Endothelial cell of umbilical vein (primary cell): Measurements from ENCODE around the gene CPXM2. TPM values are rescaled to one million over a fixed set of nuclear protein-coding genes. Genes with fewer than 3 reads are reported as not detected.

Source experiments
- BruUV-seq: library from RNA; stranded (reverse); fragments of 400-500 nt; replicated peaks from 2 replicates; lab custom pipeline; 2021; lab: Mats Ljungman, UMichigan
- CTCF ChIA-PET: fragments of 300-600, 350-600 bp; sonication (Branson Sonifier 250); formaldehyde crosslinking; loops from one replicate; lab custom pipeline; 2021; ENCODE audit warnings: antibody characterized with exemption, inconsistent platforms; lab: Charles Lee
- POLR2A ChIA-PET: fragments of 300-600, 350-600 bp; sonication (Branson Sonifier 250); formaldehyde crosslinking; loops from one replicate; lab custom pipeline; 2021; ENCODE audit warnings: antibody characterized with exemption, inconsistent platforms; lab: Charles Lee
- DNase-seq: peaks from one replicate; pipeline ENCODE4 v3.0.0-alpha.2; 2011; ENCODE audit warnings: low read depth, low spot score
- FAIRE-seq: peaks from 2 replicates; lab custom pipeline; 2011; peaks lifted over from hg19 to GRCh38; lab: Jason Lieb, UNC
- H2AFZ ChIP-seq: 2 replicates; pipeline ENCODE4 v1.6.0; 2012; ENCODE audit warnings: low read depth, low read length, control low read depth, inconsistent platforms
- H3K27ac ChIP-seq: 2 replicates; pipeline ENCODE4 v1.5.1; 2011; ENCODE audit warnings: low read depth, mild to moderate bottlenecking, control low read depth, low read length, moderate library complexity; ENCODE audit not compliant: insufficient read depth
- H3K27me3 ChIP-seq, 2 experiments: 2 replicates each; pipeline versions ENCODE4 v1.6.0 to v1.6.1; 2011; ENCODE audit warnings: low read length in 2 of 2, mixed read lengths in 1 of 2; ENCODE audit not compliant: control insufficient read depth in 2 of 2, insufficient read depth in 2 of 2
- H3K36me3 ChIP-seq, 2 experiments: 2 replicates in 1 of 2; 3 replicates in 1 of 2; pipeline ENCODE4 v1.5.1; 2011; ENCODE audit warnings: low read length in 2 of 2, mild to moderate bottlenecking in 1 of 2, moderate library complexity in 1 of 2; ENCODE audit not compliant: control insufficient read depth in 2 of 2, insufficient read depth in 2 of 2; ENCODE audit errors: extremely low read depth in 1 of 2
- H3K4me1 ChIP-seq: 3 replicates; pipeline ENCODE4 v1.5.1; 2011; ENCODE audit warnings: mild to moderate bottlenecking, low read length; ENCODE audit not compliant: control insufficient read depth, insufficient read depth; ENCODE audit errors: extremely low read depth
- H3K4me2 ChIP-seq: 2 replicates; pipeline ENCODE4 v1.6.1; 2011; ENCODE audit warnings: low read length, control low read depth, mixed read lengths; ENCODE audit not compliant: insufficient read depth
- H3K4me3 ChIP-seq, 3 experiments: fragments of 200-600 bp in 1 of 3; sonication (generic), shearing (Covaris generic) in 1 of 3; replicated peaks in 1 of 3; 2 replicates each; pipeline ENCODE4 v1.5.1; 2011 to 2016; ENCODE audit warnings: control low read depth in 3 of 3, low read length in 3 of 3, mild to moderate bottlenecking in 2 of 3, inconsistent platforms in 1 of 3, low read depth in 1 of 3, moderate library complexity in 1 of 3; ENCODE audit not compliant: insufficient read depth in 1 of 3
- H3K79me2 ChIP-seq: 2 replicates; pipeline ENCODE4 v1.6.0; 2012; ENCODE audit warnings: low read length, inconsistent platforms; ENCODE audit not compliant: control insufficient read depth, insufficient read depth
- H3K9ac ChIP-seq: replicated peaks from 2 replicates; pipeline ENCODE3; 2011; ENCODE audit warnings: low read length, control low read depth; ENCODE audit not compliant: insufficient read depth; ENCODE audit errors: extremely low read depth
- H3K9me1 ChIP-seq: replicated peaks from 3 replicates; pipeline ENCODE4 v1.6.0; 2011; ENCODE audit warnings: mild to moderate bottlenecking, low read length; ENCODE audit not compliant: control insufficient read depth, insufficient read depth; ENCODE audit errors: extremely low read depth
- H3K9me3 ChIP-seq: replicated peaks from 2 replicates; pipeline ENCODE4 v1.5.1; 2012; ENCODE audit warnings: low read length, inconsistent platforms; ENCODE audit not compliant: control insufficient read depth, insufficient read depth
- H4K20me1 ChIP-seq: replicated peaks from 2 replicates; pipeline ENCODE3; 2011; ENCODE audit warnings: mild to moderate bottlenecking, low read length; ENCODE audit not compliant: control insufficient read depth, insufficient read depth; ENCODE audit errors: extremely low read depth
- CTCF ChIP-seq, 2 donors: IDR thresholded peaks; 1 replicate in 1 of 2; 2 replicates in 1 of 2; pipeline ENCODE4 v1.5.1; 2011; ENCODE audit warnings: low read length in 2 of 2, mild to moderate bottlenecking in 2 of 2, moderate library complexity in 2 of 2, control low read depth in 1 of 2, inconsistent platforms in 1 of 2, low read depth in 1 of 2; ENCODE audit not compliant: insufficient read depth in 1 of 2; ENCODE audit errors: extremely low read depth in 1 of 2
- EZH2 ChIP-seq: IDR thresholded peaks from 2 replicates; pipeline ENCODE4 v1.6.1; 2012; ENCODE audit warnings: borderline replicate concordance, low read depth, mild to moderate bottlenecking, moderate library complexity, low read length, inconsistent platforms; ENCODE audit not compliant: severe bottlenecking
- FOS ChIP-seq: IDR thresholded peaks from 2 replicates; pipeline ENCODE4 v1.6.1; 2011; ENCODE audit warnings: mild to moderate bottlenecking, low read length, moderate library complexity, borderline replicate concordance; ENCODE audit not compliant: insufficient read depth
- GATA2 ChIP-seq: IDR thresholded peaks from 2 replicates; pipeline ENCODE4 v1.7.0; 2011; ENCODE audit warnings: low read depth, mild to moderate bottlenecking, moderate library complexity, mixed read lengths, low read length; ENCODE audit not compliant: insufficient read length, insufficient read depth
- JUN ChIP-seq: IDR thresholded peaks from 2 replicates; pipeline ENCODE4 v1.6.1; 2011; ENCODE audit warnings: borderline replicate concordance, low read depth; ENCODE audit not compliant: insufficient read length, insufficient read depth
- MAX ChIP-seq: IDR thresholded peaks from 2 replicates; pipeline ENCODE4 v1.6.1; 2011; ENCODE audit not compliant: insufficient read depth, insufficient read length
- MYC ChIP-seq: IDR thresholded peaks from one replicate; pipeline ENCODE4 v1.6.1; 2011; ENCODE audit warnings: mild to moderate bottlenecking, low read depth, low read length
- POLR2A ChIP-seq: IDR thresholded peaks from 2 replicates; pipeline ENCODE4 v1.6.1; 2012; ENCODE audit warnings: low read depth, mild to moderate bottlenecking, control low read depth, low read length
- POLR2AphosphoS5 ChIP-seq: IDR thresholded peaks from 2 replicates; pipeline ENCODE4 v1.6.1; 2012; ENCODE audit warnings: low read depth, mild to moderate bottlenecking, control low read depth, low read length, moderate library complexity; ENCODE audit not compliant: insufficient read depth
- dilution Hi-C: fragments of 300-500 bp; cut with MboI; formaldehyde crosslinking; loops from one replicate; pipeline ENCODE4 v1.15.0; 2019; ENCODE audit warnings: low sequenced_read_pairs; ENCODE audit not compliant: extremely low pct_ligation_motif_present
- intact Hi-C: fragments of 100-400 bp; cut with micrococcal nuclease; formaldehyde crosslinking; loops from one replicate; pipeline ENCODE4 v1.10.0; 2022
- polyA plus RNA-seq, 4 experiments: library from polyadenylated mRNA; depleted of rRNA in 3 of 4; stranded (reverse) in 3 of 4; unstranded in 1 of 4; fragments of >200 nt; gene quantifications; 2 replicates each; pipeline versions ENCODE4 v1.2.1 to v1.2.3, GENCODE V29; 2011 to 2012; ENCODE audit warnings: missing spikeins in 1 of 4
- total RNA-seq: library from RNA; stranded (reverse); gene quantifications from 2 replicates; pipeline ENCODE4 v1.2.3, GENCODE V29; 2021

Gene CPXM2
- total and polyA plus RNA-seq, 2 donors (not counting 3 experiments of a cell fraction or from before 2014, with no cell fraction given), result 1.8 to 2.7 TPM

GRCh38 chr10:123908379-123908778, 16.8 kb upstream of the CPXM2 start:
- DNase-seq (no peak), FAIRE-seq (no peak)
- H2AFZ ChIP-seq, result no peak overlapping the region
- H4K20me1 ChIP-seq, result no peaks in the 10 kb centered on the region
- no peak overlapping the region for H3K4me2 ChIP-seq
- POLR2A ChIA-PET, result no interaction called here
- intact Hi-C loops, result no loop called here
- CTCF ChIA-PET, result no interaction called here
- H3K9ac ChIP-seq, result no peak overlapping the region
- no peak overlapping the region for H3K27ac ChIP-seq
- no peaks in the 10 kb centered on the region for H3K4me1 ChIP-seq
- no peaks in the 10 kb centered on the region for H3K9me3 ChIP-seq
- no peak overlapping the region for H3K4me3 ChIP-seq
- dilution Hi-C loops, result no loop called here
- H3K27me3 ChIP-seq, result no peaks in the 10 kb centered on the region
- no TSS peak for BruUV-seq
- no peaks in the 10 kb centered on the region for H3K9me1 ChIP-seq
- no peaks in the 10 kb centered on the region for H3K79me2 ChIP-seq
- H3K36me3 ChIP-seq, result no peaks in the 10 kb centered on the region
- TF ChIP-seq MAX (no peak), GATA2 (no peak), JUN (no peak)

- ChIA-PET POLR2A (no interaction called here), CTCF (no interaction called here)
- dilution Hi-C loops, result no loop called here
- Histone ChIP-seq H3K9me1 (no peaks in the 10 kb centered on the region), H3K27me3 (no peaks in the 10 kb centered on the region), H3K4me1 (no peaks in the 10 kb centered on the region), H4K20me1 (no peaks in the 10 kb centered on the region), H3K9ac (no peak overlapping the region), H3K4me3 (no peak overlapping the region), H3K79me2 (no peaks in the 10 kb centered on the region), H2AFZ (no peak overlapping the region), H3K36me3 (no peaks in the 10 kb centered on the region), H3K27ac (no peak overlapping the region), H3K4me2 (no peak overlapping the region), H3K9me3 (no peaks in the 10 kb centered on the region)
- FAIRE-seq, result no peak
- intact Hi-C loops, result no loop called here
- no TSS peak for BruUV-seq
- DNase-seq, result no peak
- TF ChIP-seq GATA2 (no peak), MYC (no peak), JUN (no peak), MAX (no peak), POLR2AphosphoS5 (no peak), EZH2 (no peak), POLR2A (no peak), CTCF (IDR thresholded peaks at IDR 0.05; ENCODE audit: extremely low read depth in 1 of 2, insufficient read depth in 1 of 2, low read depth in 1 of 2, low read length in 2 of 2) (no peak), FOS (no peak)
Observed at GRCh38 chr10:123906884-123907652, 15.5 kb upstream of the CPXM2 start.
